LoVo (cell line): ENCODE measurements around the gene IFT52.
"Not testable (repeated sequence)": the region's sequence is repeated elsewhere in the genome, so short reads cannot be mapped to it uniquely, and the experiment has no call there.

ENCODE experiments used
- DNase-seq: peaks from one replicate; pipeline ENCODE4 v3.0.0-alpha.2; 2016; ENCODE audit warnings: low spot score

Gene IFT52

DNA sequence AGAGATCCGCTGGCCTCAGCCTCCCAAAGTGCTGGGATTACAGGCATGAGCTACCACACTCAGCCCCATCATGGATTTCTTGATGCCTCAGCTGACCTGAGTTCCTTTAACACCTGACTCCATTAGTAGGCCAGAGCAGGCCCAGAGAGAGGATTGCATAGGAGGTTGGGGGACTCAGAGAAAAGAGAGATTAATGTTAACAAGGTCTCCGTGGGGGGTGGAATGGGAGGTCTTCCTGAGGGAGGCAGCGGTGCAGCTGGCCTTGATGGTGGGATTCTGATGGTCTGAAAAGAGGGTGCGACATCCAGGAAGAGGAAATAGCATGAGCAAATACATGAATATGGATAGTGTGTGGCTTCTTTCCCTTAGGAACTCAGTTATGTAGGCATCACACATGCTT is 22.0 kb upstream of the IFT52 start:
- no peak for DNase-seq

DNA sequence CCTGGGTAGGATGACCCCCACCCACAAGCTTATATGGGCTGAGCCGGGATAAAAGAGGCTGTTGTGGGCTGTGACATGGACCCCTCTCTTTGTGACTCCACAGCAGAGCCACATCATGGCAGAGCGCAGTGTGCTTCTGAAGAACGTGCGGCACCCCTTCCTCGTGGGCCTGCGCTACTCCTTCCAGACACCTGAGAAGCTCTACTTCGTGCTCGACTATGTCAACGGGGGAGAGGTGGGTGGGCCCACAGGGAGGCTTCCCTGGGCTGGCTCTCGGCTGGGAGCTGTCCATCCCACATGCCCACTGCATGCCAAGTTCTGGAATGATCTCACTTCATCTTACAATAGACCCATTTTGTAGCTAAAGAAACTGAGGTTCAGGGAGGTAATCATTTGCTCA is 21.5 kb upstream of the IFT52 start:
- no peak for DNase-seq

DNA sequence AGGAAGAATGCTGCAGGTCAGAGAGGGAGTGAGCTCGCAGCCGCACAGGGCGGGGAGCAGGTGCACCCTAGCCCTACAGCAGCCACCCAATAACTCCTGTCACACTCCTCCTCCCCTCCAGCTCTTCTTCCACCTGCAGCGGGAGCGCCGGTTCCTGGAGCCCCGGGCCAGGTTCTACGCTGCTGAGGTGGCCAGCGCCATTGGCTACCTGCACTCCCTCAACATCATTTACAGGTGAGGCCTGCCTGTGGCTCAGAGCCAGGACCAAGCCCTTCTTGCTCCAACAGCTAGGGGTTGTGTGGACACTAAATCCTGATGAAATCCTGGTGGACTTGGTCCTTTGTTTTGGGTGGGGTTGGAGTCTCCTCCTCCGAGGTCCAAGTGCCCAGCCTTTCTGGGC is 20.2 kb upstream of the IFT52 start:
- DNase-seq = no peak

DNA sequence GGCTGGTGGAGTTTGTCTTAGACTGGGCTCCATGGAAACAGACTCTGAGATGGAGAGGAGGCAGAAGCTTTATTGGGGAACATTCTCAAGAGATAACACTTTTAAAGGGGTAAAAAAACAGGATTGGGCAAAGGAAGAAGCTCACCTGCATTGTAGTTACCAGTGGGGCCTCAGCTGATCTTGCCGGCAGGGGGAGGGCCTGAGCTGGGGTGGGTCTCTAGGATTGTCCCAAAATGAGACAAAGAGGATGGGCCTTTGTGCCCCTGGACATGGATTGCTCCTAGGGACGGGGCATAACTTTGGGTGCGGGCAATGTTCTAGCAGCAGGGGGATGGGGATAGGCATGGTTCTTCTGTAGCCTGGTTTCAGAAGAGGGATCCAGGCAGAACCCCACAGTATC is 19.4 kb upstream of the IFT52 start:
- no peak for DNase-seq

DNA sequence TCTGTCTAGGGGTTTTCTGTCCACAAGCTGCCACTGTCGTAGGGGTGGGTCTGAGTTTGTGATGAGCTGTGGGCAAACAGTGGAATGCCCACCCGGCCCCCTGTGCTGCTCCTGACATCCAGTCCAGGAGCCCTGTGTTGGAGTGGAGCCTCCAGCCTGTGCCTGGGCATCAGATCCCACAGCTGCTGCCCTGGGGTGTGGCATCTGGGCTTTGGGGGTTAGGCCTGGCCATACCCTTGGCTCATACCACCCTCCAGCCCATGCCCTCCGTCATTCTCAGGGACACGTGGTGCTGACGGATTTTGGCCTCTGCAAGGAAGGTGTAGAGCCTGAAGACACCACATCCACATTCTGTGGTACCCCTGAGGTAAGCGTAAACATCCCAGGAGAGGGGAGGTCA is 19.0 kb upstream of the IFT52 start:
- DNase-seq = no peak

DNA sequence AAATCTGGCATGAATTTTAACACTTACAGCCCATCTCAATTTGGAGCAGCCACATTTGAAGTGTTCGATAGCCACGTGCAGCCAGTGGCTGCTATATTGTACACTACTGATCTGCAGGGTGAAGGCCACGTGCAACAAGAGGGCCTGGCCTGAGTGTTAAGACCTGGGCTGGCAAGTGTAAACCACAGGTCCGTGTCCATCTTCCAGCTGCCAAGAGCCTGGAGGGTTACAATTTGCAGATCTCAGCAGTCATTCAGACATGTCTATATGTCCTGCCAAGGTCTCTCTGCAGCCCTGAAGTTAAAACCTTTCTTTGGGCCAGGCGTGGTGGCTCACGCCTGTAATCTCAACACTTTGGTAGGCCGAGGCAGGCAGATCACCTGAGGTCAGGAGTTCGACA is 17.8 kb upstream of the IFT52 start:
- no peak for DNase-seq

GRCh38 chr20:43576108-43576507 is 14.6 kb upstream of the IFT52 start:
- no peak for DNase-seq

DNA sequence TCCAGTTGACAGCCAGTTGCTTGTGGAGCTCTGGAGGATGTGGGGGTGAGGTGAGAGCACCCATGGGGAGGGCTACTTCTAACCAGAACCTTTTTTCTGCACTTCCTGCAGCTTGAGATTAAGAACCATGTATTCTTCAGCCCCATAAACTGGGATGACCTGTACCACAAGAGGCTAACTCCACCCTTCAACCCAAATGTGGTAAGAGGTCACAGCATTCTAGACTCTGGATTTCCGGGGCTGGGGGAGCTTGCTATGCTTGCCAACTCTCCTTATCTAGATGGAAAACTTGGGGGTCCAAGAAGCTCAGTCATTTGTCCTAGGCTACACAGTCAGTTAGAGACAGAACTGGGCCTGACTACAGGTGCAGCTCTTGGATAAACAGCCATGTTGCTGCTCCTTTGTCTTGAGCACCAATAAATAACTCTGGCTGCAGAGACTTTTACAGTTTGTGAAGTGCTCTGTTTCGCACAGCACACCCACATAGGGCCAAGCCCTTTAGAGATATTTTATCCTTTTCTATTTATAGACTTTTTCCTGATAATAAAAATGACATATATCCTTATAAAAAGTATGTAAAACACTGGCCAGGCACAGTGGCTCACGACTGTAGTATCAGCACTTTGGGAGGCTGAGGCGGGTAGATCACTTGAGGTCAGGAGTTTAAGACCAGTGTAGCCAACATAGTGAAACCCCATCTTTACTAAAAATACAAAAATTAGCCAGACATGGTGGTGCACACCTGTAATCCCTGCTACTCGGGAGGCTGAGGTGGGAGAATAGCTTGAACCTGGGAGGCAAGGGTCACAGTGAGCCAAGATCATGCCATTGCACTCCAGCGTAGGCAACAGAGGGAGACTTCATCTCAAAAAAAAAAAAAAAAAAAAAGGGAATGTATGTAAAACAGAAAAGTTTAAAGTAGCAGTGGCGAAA is 10.6 kb upstream of the IFT52 start:
- peak; percentile 43 for DNase-seq

DNA sequence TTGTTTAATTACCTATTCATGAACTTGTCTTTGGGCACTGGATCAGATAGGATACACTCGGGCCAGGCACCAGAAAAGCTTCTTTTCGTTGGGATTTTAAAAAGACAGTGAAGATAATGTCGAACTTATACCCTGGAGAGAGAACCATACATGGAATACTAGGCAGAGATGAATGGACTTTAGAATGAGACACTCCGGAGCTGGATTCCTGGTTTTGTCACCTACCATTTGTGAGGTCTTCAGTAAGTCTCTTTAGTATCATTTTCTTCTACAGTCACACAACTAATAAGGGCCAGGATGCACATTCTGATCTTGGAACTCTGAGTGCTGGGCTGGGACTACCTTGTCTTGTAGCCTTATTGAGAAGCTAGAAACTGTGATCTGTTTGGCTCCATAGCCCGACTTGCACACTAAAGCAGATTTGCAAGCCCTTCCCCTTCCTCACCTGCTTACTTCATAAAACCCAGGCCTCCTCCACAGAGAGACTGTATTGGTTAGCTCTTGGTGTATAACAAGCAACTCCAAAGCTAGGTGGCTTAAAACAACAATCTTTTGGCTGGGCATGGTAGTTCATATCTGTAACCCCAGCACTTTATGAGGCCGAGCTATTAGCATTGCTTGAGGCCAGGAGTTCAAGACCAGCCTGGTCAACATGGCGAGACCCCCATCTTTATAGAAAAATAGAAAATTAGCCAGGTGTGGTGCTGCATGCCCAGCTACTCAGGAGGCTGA is 7.4 kb upstream of the IFT52 start:
- no peak for DNase-seq

- peak; percentile 68 for DNase-seq
These were observed 6.7 kb upstream of the IFT52 start for GRCh38 chr20:43583982-43584432.

DNA sequence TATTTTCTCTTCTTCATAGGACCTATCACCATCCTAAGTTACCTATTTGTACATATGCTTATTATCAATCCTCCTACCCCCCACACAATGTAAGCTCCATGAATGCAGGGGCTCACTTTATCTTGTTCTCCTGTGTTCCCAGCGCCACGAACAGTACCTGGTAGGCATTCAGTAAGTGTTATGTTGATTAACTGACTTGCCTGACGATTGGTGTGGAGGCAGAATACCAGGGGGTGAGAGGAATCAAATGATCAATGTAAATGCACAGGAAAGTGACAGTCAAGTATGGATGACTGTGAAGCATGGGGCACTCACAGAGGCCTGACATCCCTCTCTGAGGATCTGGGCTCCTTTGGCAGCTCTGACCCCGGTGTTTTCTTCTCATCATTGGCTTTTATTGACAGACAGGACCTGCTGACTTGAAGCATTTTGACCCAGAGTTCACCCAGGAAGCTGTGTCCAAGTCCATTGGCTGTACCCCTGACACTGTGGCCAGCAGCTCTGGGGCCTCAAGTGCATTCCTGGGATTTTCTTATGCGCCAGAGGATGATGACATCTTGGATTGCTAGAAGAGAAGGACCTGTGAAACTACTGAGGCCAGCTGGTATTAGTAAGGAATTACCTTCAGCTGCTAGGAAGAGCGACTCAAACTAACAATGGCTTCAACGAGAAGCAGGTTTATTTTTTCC is 6.1 kb upstream of the IFT52 start:
- no peak for DNase-seq

GRCh38 chr20:43586641-43587040 is 4.1 kb upstream of the IFT52 start:
- no peak for DNase-seq

DNA sequence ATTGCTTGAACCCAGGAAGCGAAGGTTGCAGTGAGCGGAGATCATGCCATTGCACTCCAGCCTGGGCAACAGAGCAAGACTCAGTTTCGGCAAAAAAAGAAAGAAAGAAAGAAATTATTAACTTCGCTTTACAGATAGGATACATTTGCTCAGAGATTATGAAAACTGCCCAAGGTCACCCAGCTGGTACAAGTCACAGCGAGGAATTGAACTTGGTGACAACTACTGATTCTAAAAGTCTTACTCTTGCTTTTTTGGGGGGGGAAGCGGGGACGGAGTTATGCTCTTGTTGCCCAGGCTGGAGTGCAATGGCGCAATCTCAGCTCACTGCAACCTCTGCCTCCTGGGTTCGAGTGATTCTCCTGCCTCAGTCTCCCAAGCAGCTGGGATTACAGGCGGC is 2.2 kb upstream of the IFT52 start:
- not testable (repeated sequence) for DNase-seq

DNA sequence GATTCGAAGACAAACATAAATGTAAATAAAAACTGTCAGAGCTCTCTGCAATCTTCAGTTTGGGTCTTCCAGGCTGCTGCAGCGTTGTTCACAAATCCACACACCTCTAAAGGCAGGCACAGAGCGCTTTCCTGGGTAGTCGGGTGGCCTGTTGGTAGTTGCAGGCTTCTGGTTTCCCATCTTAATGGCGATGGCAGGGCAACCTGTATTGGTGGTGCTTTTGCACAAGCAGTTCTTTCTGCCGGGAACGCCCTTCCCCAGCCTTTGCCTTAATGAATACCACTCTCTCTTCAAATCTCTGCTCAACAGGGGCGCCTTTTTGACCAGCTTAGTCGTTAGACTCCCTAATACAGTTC is 723 bp upstream of the IFT52 start:
- peak; percentile 8 for DNase-seq

- DNase-seq = not testable (repeated sequence)
These were observed 11.2 kb downstream of the IFT52 start for GRCh38 chr20:43601960-43602359.

GRCh38 chr20:43603124-43603523 is 12.4 kb downstream of the IFT52 start:
- DNase-seq = no peak

DNA sequence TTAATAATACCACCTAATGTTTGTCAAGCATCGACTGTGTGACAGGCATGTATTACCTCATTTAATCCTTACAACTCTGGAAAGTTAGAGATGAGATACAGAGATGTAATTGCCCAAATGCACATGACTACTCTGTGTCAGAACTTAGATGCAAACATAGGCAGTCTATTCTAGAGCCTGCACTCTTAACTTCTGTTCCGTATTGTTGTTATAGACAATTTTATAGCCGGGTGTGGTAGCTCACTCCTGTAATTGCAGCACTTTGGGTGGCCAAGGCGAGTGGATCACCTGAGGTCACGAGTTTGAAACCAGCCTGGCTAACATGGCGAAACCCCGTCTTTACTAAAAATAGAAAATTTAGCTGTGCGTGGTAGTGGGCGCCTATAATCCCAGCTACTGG is 15.0 kb downstream of the IFT52 start:
- DNase-seq = no peak

GRCh38 chr20:43607278-43607677 is 16.5 kb downstream of the IFT52 start:
- DNase-seq = not testable (repeated sequence)

GRCh38 chr20:43631598-43631997 is 40.9 kb downstream of the IFT52 start:
- no peak for DNase-seq

DNA sequence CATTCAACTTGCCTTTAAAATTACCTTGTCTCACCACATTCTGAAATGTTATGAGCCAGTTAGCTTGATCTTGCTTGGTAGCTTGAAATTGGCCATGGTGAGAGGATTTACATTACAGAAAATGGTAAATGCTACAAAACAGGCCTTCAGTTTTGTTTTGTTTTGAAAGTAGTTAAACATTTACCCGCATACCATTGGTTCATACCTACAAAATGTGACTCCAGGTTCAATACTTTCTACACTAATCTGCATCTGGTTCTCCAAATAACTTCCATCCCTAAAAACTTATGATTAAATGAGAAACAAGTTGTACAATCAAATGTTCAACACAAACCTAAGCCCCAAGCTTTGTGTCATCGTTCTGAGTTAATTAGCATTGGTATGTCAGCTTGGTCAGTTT is 45.7 kb downstream of the IFT52 start:
- DNase-seq = no peak

- no peak for DNase-seq
These were observed 51.8 kb downstream of the IFT52 start for GRCh38 chr20:43642548-43642947.

DNA sequence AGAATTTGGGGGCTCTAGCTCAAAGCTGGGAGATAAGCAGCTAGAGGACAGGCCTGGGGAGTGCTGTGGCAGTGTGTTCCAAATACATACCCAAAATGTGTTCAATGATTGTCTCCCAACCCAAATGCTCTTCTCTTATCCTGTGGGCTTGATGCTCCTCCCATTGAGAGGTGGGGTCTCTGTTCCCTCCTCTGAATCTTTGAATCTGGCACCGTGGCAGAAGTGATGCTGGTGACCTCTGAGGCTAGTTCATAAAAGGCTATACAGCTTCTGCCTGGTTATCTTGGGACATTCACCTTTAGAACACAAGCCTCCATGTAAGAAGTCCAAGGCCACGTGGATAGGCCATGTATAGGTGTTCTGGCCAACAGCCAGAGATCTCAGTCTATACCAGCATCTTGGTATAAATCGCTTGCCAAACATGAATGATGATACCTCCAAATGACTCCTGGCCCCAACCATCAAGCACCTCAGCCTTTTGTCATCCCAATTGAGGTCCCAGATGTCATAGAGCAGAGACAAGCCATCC is 60.3 kb downstream of the IFT52 start:
- DNase-seq = no peak
